Aorta (tissue), 5 donors: ENCODE results near the gene PPL. TPM values are rescaled to one million over a fixed set of nuclear protein-coding genes. Genes with fewer than 3 reads are reported as not detected.

Experiments
- ATAC-seq: fragments of 200-7000 bp; cut with Tn5 transposase; one replicate; pipeline ENCODE4 v1.9.1; 2022; ENCODE audit warnings: moderate library complexity; ENCODE audit not compliant: low FRiP score
- DNase-seq, 2 donors: peaks; one replicate each; pipeline ENCODE4 v3.0.0-alpha.2; 2020
- H3K27ac ChIP-seq, 2 donors: one replicate each; pipeline ENCODE4 v1.5.1; 2013; ENCODE audit warnings: low read length in 2 of 2, mild to moderate bottlenecking in 2 of 2, moderate library complexity in 2 of 2, control low read depth in 1 of 2, inconsistent platforms in 1 of 2, low read depth in 1 of 2
- H3K27me3 ChIP-seq, 2 donors: one replicate each; pipeline ENCODE4 v1.6.1; 2013; ENCODE audit warnings: control low read depth in 1 of 2, low read length in 1 of 2, mild to moderate bottlenecking in 1 of 2, moderate library complexity in 1 of 2; ENCODE audit not compliant: insufficient read depth in 2 of 2, control insufficient read depth in 1 of 2
- H3K36me3 ChIP-seq, 2 donors: one replicate each; pipeline ENCODE4 v1.6.1; 2013; ENCODE audit warnings: control low read depth in 1 of 2, low read length in 1 of 2, mild to moderate bottlenecking in 1 of 2; ENCODE audit not compliant: insufficient read depth in 2 of 2, control insufficient read depth in 1 of 2
- H3K4me1 ChIP-seq, 2 donors: one replicate each; pipeline ENCODE4 v1.6.1; 2013; ENCODE audit warnings: low read length in 2 of 2, control low read depth in 1 of 2, mild to moderate bottlenecking in 1 of 2, moderate library complexity in 1 of 2; ENCODE audit not compliant: insufficient read depth in 2 of 2, control insufficient read depth in 1 of 2
- H3K4me3 ChIP-seq, 2 donors: one replicate each; pipeline ENCODE4 v1.5.1; 2013; ENCODE audit warnings: low read length in 2 of 2, control low read depth in 1 of 2, mild to moderate bottlenecking in 1 of 2
- H3K9me3 ChIP-seq: one replicate; pipeline ENCODE4 v1.6.1; 2013; ENCODE audit warnings: mild to moderate bottlenecking, low read length; ENCODE audit not compliant: control insufficient read depth
- WGBS, 2 donors: extraction: QIAGEN DNeasy Blood & Tissue Kit; methylation state at CpG; one replicate each; pipeline ENCODE4 v1.1.7; 2013; 5-methylcytosine and 5-hydroxymethylcytosine counted together
- intact Hi-C, 2 donors: fragments of 100-400 bp; cut with DNase I; formaldehyde crosslinking; loops; one replicate each; pipeline versions ENCODE4 v1.14.2 to v1.15.0; 2022
- polyA plus RNA-seq, 2 donors: library from polyadenylated mRNA; stranded (reverse); fragments of 200-250 nt; gene quantifications; one replicate each; pipeline ENCODE4 v1.2.3, GENCODE V29; 2013
- total RNA-seq, 2 donors: library from RNA; stranded (reverse); fragmentation: NEBNext Ultra II Directional; extraction: Animal tissue kit (Norgen Biotek cat#: 25700); gene quantifications; one replicate each; pipeline ENCODE4 v1.2.1, GENCODE V29; 2021
- donor health status: healthy with polysubstance abuse.
- donor health status: Bipolar disorder and iron deficiency.
- donor health status: DM: no; HTN: no; CAD: no.
- donor health status: DM: no; HTN: no; CAD: no.
- donor health status: DM: yes; HTN: yes; CAD: no.

PPL gene
- total and polyA plus RNA-seq, 4 donors: 5.9 to 23.9 (median 17.4) TPM

GRCh38 chr16:4910828-4911227 is 26.1 kb downstream of the PPL start:
- no peaks in the 10 kb centered on the region for H3K36me3 ChIP-seq
- no peak for ATAC-seq
- H3K9me3 ChIP-seq: no peaks in the 10 kb centered on the region
- H3K4me3 ChIP-seq: no peak overlapping the region
- WGBS, 2 donors: 87 to 91% methylated on average over 12 of the region's 12 CpGs
- no peaks in the 10 kb centered on the region for H3K4me1 ChIP-seq
- no peaks in the 10 kb centered on the region for H3K27me3 ChIP-seq
- intact Hi-C loops: no loop called here
- DNase-seq: no peak
- H3K27ac ChIP-seq: no peak overlapping the region

- H3K27ac ChIP-seq: no peak overlapping the region
- H3K4me3 ChIP-seq: no peak overlapping the region
- no peaks in the 10 kb centered on the region for H3K9me3 ChIP-seq
- 92% methylated on average over 7 of the region's 7 CpGs for WGBS, 2 donors
- intact Hi-C loops: no loop called here
- H3K36me3 ChIP-seq: no peaks in the 10 kb centered on the region
- no peaks in the 10 kb centered on the region for H3K4me1 ChIP-seq
- no peaks in the 10 kb centered on the region for H3K27me3 ChIP-seq
- DNase-seq (no peak), ATAC-seq (no peak)
Measured at GRCh38 chr16:4909825-4910224, 27.1 kb downstream of the PPL start.

GRCh38 chr16:4908854-4909401 is 28.0 kb downstream of the PPL start:
- Histone ChIP-seq H3K27ac (no peak overlapping the region), H3K27me3 (no peaks in the 10 kb centered on the region), H3K36me3 (no peaks in the 10 kb centered on the region), H3K4me1 (no peaks in the 10 kb centered on the region), H3K4me3 (no peak overlapping the region), H3K9me3 (no peaks in the 10 kb centered on the region)
- ATAC-seq (no peak), DNase-seq (no peak)
- WGBS, 2 donors: 90 to 91% methylated on average over 4 to 5 of the region's 5 CpGs
- intact Hi-C loops: no loop called here

GRCh38 chr16:4904942-4905615 is 31.9 kb downstream of the PPL start:
- no peaks in the 10 kb centered on the region for H3K27me3 ChIP-seq
- H3K9me3 ChIP-seq: no peaks in the 10 kb centered on the region
- 86 to 87% methylated on average over 14 of the region's 14 CpGs for WGBS, 2 donors
- no peak for DNase-seq
- no peak overlapping the region for H3K4me3 ChIP-seq
- intact Hi-C loops: no loop called here
- no peak overlapping the region for H3K27ac ChIP-seq
- no peaks in the 10 kb centered on the region for H3K36me3 ChIP-seq
- H3K4me1 ChIP-seq: no peaks in the 10 kb centered on the region
- ATAC-seq: no peak

GRCh38 chr16:4904108-4904941 is 32.6 kb downstream of the PPL start:
- no peak overlapping the region for H3K27ac ChIP-seq
- H3K4me1 ChIP-seq: no peaks in the 10 kb centered on the region
- no peaks in the 10 kb centered on the region for H3K9me3 ChIP-seq
- 78 to 82% methylated on average over 16 of the region's 16 CpGs for WGBS, 2 donors
- no peak overlapping the region for H3K4me3 ChIP-seq
- no peak for DNase-seq
- no peak for ATAC-seq
- no peaks in the 10 kb centered on the region for H3K27me3 ChIP-seq
- no peaks in the 10 kb centered on the region for H3K36me3 ChIP-seq
- intact Hi-C loops: no loop called here

- Histone ChIP-seq H3K9me3 (no peaks in the 10 kb centered on the region), H3K4me1 (no peaks in the 10 kb centered on the region), H3K27ac (no peak overlapping the region), H3K36me3 (no peaks in the 10 kb centered on the region), H3K27me3 (no peaks in the 10 kb centered on the region), H3K4me3 (no peak overlapping the region)
- ATAC-seq (no peak), DNase-seq (no peak)
- intact Hi-C loops: no loop called here
- 91 to 93% methylated on average over 13 of the region's 13 CpGs for WGBS, 2 donors
Measured at GRCh38 chr16:4902038-4902437, 34.9 kb downstream of the PPL start.

GRCh38 chr16:4900750-4901149 is 36.2 kb downstream of the PPL start:
- Histone ChIP-seq H3K4me1 (no peaks in the 10 kb centered on the region), H3K36me3 (no peaks in the 10 kb centered on the region), H3K4me3 (no peak overlapping the region), H3K27me3 (no peaks in the 10 kb centered on the region), H3K9me3 (no peaks in the 10 kb centered on the region), H3K27ac (no peak overlapping the region)
- intact Hi-C loops: no loop called here
- WGBS, 2 donors: 83 to 87% methylated on average over 11 of the region's 11 CpGs
- DNase-seq: no peak
- ATAC-seq: no peak

- Histone ChIP-seq H3K4me1 (no peaks in the 10 kb centered on the region), H3K27me3 (no peaks in the 10 kb centered on the region), H3K27ac (no peak overlapping the region), H3K4me3 (no peak overlapping the region), H3K36me3 (no peaks in the 10 kb centered on the region), H3K9me3 (no peaks in the 10 kb centered on the region)
- DNase-seq (no peak), ATAC-seq (no peak)
- intact Hi-C loops: no loop called here
- 62 to 67% methylated on average over 8 of the region's 8 CpGs for WGBS, 2 donors
Measured at GRCh38 chr16:4900036-4900435, 36.9 kb downstream of the PPL start.

GRCh38 chr16:4899474-4899846 is 37.5 kb downstream of the PPL start:
- WGBS, 2 donors: 81 to 90% methylated on average over 6 of the region's 6 CpGs
- Histone ChIP-seq H3K27ac (no peak overlapping the region), H3K27me3 (no peaks in the 10 kb centered on the region), H3K4me3 (no peak overlapping the region), H3K36me3 (no peaks in the 10 kb centered on the region), H3K4me1 (no peaks in the 10 kb centered on the region), H3K9me3 (no peaks in the 10 kb centered on the region)
- intact Hi-C loops: no loop called here
- no peak for ATAC-seq
- DNase-seq: no peak
